Measurements from ENCODE around the gene CEP104. TPM values are rescaled to one million over a fixed set of nuclear protein-coding genes. Genes with fewer than 3 reads are reported as not detected.

The CEP104 gene
- total and polyA plus RNA-seq, 2 donors (not counting 1 experiment from before 2014, with no cell fraction given), result 27.7 to 71.8 TPM

- H4K20me1 ChIP-seq (ENCODE audit: control insufficient read depth, insufficient read depth, low read length, poor library complexity, severe bottlenecking), result no peaks in the 10 kb centered on the region
- no peak overlapping the region for H3K4me3 ChIP-seq (ENCODE audit: control extremely low read depth in 1 of 5, extremely low read depth in 1 of 5, insufficient read depth in 1 of 5, low read depth in 2 of 5, low read length in 4 of 5)
- CTCF ChIA-PET, result no interaction called here
- no peaks in the 10 kb centered on the region for H3K9me3 Mint-ChIP-seq (ENCODE audit: insufficient read depth)
- H3K79me2 ChIP-seq (ENCODE audit: control insufficient read depth, insufficient read depth, low read length), result no peaks in the 10 kb centered on the region
- no peak overlapping the region for H2AFZ ChIP-seq (ENCODE audit: insufficient read depth, low read depth, low read length, poor library complexity, severe bottlenecking)
- no peaks in the 10 kb centered on the region for H3K27me3 Mint-ChIP-seq
- intact Hi-C loops (cut with micrococcal nuclease), result no loop called here
- no peaks in the 10 kb centered on the region for H3K27me3 ChIP-seq (replicated peaks in 1 of 4; ENCODE audit: control extremely low read depth in 1 of 4, control insufficient read depth in 3 of 4, insufficient read depth in 4 of 4, low read length in 3 of 4)
- 90% methylated on average over 14 of the region's 16 CpGs for WGBS (ENCODE audit: insufficient coverage)
- no peak overlapping the region for H3K27ac Mint-ChIP-seq
- ATAC-seq (ENCODE audit: low read depth), result no peak
- H3K36me3 ChIP-seq (replicated peaks in 1 of 2; ENCODE audit: control extremely low read depth in 1 of 2, control insufficient read depth in 1 of 2, extremely low read depth in 1 of 2, insufficient read depth in 2 of 2, low read length in 1 of 2), result peaks cover 2 to 51% of the 10 kb centered on the region in 2 experiments
- H3K4me2 ChIP-seq (replicated peaks; ENCODE audit: low read depth, low read length, poor library complexity, severe bottlenecking), result no peak overlapping the region
- POLR2A ChIA-PET, result no interaction called here
- H3K4me1 ChIP-seq (ENCODE audit: control insufficient read depth in 2 of 2, insufficient read depth in 2 of 2, low read length in 2 of 2), result no peaks in the 10 kb centered on the region
- no peaks in the 10 kb centered on the region for H3K4me1 Mint-ChIP-seq
- H3K9ac ChIP-seq (ENCODE audit: low read length), result no peak overlapping the region
- no peaks in the 10 kb centered on the region for H3K9me3 ChIP-seq (ENCODE audit: control extremely low read depth in 1 of 3, control insufficient read depth in 2 of 3, insufficient read depth in 1 of 3, low read length in 2 of 3)
- DNase-seq, result no peak
- no peak overlapping the region for H3K4me3 Mint-ChIP-seq
- no peak overlapping the region for H3K27ac ChIP-seq (ENCODE audit: low read length in 2 of 2)
- no peak for TF ChIP-seq EZH2 (IDR thresholded peaks at IDR 0.05; ENCODE audit: borderline replicate concordance, insufficient read depth, low read depth, low read length, poor library complexity, severe bottlenecking)
- no peak for TF ChIP-seq CTCF (IDR thresholded peaks at IDR 0.05)
Observed at GRCh38 chr1:3822421-3822820, 34.6 kb downstream of the CEP104 start.

DNA sequence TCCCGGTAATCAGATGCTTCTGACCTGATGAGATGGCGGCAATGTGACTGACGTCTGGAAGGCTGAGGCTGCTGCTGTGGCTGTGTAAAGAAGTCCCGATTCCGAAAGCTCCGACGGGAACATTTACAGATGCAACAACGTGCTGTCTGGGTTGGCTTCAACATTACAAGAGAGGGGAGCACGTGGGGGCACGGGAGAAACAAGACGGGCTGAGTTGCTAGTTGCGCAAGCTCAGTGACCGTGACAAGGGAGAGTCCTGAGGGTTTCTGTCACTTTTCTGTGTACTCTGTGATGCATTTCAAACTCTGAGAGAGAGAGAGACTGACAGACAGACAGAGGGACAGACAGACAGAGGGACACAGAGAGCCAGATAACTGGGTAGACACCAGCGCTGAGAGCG is 35.1 kb downstream of the CEP104 start:
- Mint-ChIP-seq H3K4me3 (no peak overlapping the region), H3K9me3 (ENCODE audit: insufficient read depth) (no peaks in the 10 kb centered on the region)
- no peaks in the 10 kb centered on the region for H3K9me3 ChIP-seq (ENCODE audit: control extremely low read depth in 1 of 3, control insufficient read depth in 2 of 3, insufficient read depth in 1 of 3, low read length in 2 of 3)

More for the DNA sequence above, 35.1 kb downstream of the CEP104 start:
- Histone ChIP-seq H3K4me1 (ENCODE audit: control insufficient read depth in 2 of 2, insufficient read depth in 2 of 2, low read length in 2 of 2) (no peaks in the 10 kb centered on the region), H3K36me3 (replicated peaks in 1 of 2; ENCODE audit: control extremely low read depth in 1 of 2, control insufficient read depth in 1 of 2, extremely low read depth in 1 of 2, insufficient read depth in 2 of 2, low read length in 1 of 2) (peaks cover 2 to 50% of the 10 kb centered on the region in 2 experiments), H4K20me1 (ENCODE audit: control insufficient read depth, insufficient read depth, low read length, poor library complexity, severe bottlenecking) (no peaks in the 10 kb centered on the region), H3K4me3 (ENCODE audit: control extremely low read depth in 1 of 5, extremely low read depth in 1 of 5, insufficient read depth in 1 of 5, low read depth in 2 of 5, low read length in 4 of 5) (no peak overlapping the region), H3K4me2 (replicated peaks; ENCODE audit: low read depth, low read length, poor library complexity, severe bottlenecking) (no peak overlapping the region), H3K27ac (ENCODE audit: low read length in 2 of 2) (no peak overlapping the region), H3K9ac (ENCODE audit: low read length) (no peak overlapping the region), H3K27me3 (replicated peaks in 1 of 4; ENCODE audit: control extremely low read depth in 1 of 4, control insufficient read depth in 3 of 4, insufficient read depth in 4 of 4, low read length in 3 of 4) (no peaks in the 10 kb centered on the region), H3K79me2 (ENCODE audit: control insufficient read depth, insufficient read depth, low read length) (no peaks in the 10 kb centered on the region), H2AFZ (ENCODE audit: insufficient read depth, low read depth, low read length, poor library complexity, severe bottlenecking) (no peak overlapping the region)
- POLR2A ChIA-PET, result no interaction called here
- ATAC-seq (ENCODE audit: low read depth) (no peak), DNase-seq (no peak)
- Mint-ChIP-seq H3K27me3 (no peaks in the 10 kb centered on the region), H3K27ac (no peak overlapping the region), H3K4me1 (no peaks in the 10 kb centered on the region)
- CTCF ChIA-PET, result no interaction called here
- WGBS (ENCODE audit: insufficient coverage), result over 99% methylated on average over 15 of the region's 15 CpGs
- intact Hi-C loops (cut with micrococcal nuclease), result no loop called here
- TF ChIP-seq CTCF (IDR thresholded peaks at IDR 0.05) (no peak), EZH2 (IDR thresholded peaks at IDR 0.05; ENCODE audit: borderline replicate concordance, insufficient read depth, low read depth, low read length, poor library complexity, severe bottlenecking) (no peak)
